HG03039 (cell line): Measurements from ENCODE around the gene FAM187B.
"Not testable (repeated sequence)": the region's sequence is repeated elsewhere in the genome, so short reads cannot be mapped to it uniquely, and the experiment has no call there.

Experiments
- ATAC-seq: cut with Tn5 transposase; IDR thresholded peaks from one replicate; pipeline ENCODE4 v1.9.1; 2021; ENCODE audit warnings: mild to moderate bottlenecking, moderate library complexity; ENCODE audit not compliant: unreplicated experiment

Gene FAM187B

GRCh38 chr19:35236638-35237400 is 8.3 kb upstream of the FAM187B start:
- no peak for ATAC-seq

- no peak for ATAC-seq
Observed at GRCh38 chr19:35232912-35233311, 4.4 kb upstream of the FAM187B start.

GRCh38 chr19:35231956-35232645 is 3.6 kb upstream of the FAM187B start:
- no peak for ATAC-seq

- no peak for ATAC-seq
Observed at GRCh38 chr19:35229601-35230000, 1.1 kb upstream of the FAM187B start.

GRCh38 chr19:35226748-35227147 is 1.8 kb downstream of the FAM187B start:
- ATAC-seq: no peak

- no peak for ATAC-seq
Observed at GRCh38 chr19:35225951-35226350, 2.6 kb downstream of the FAM187B start.

GRCh38 chr19:35224681-35225571 is 3.6 kb downstream of the FAM187B start:
- ATAC-seq: no peak

- no peak for ATAC-seq
Observed at GRCh38 chr19:35223862-35224505, 4.6 kb downstream of the FAM187B start.

GRCh38 chr19:35223084-35223790 is 5.3 kb downstream of the FAM187B start:
- no peak for ATAC-seq

GRCh38 chr19:35222373-35223015 is 6.0 kb downstream of the FAM187B start:
- ATAC-seq: no peak

- ATAC-seq: not testable (repeated sequence)
Observed at GRCh38 chr19:35220973-35221590, 7.5 kb downstream of the FAM187B start.

GRCh38 chr19:35220315-35220921 is 8.1 kb downstream of the FAM187B start:
- ATAC-seq: no peak

GRCh38 chr19:35219008-35219407 is 9.5 kb downstream of the FAM187B start:
- ATAC-seq: no peak

- ATAC-seq: no peak
Observed at GRCh38 chr19:35217649-35217990, 10.9 kb downstream of the FAM187B start.

- no peak for ATAC-seq
Observed at GRCh38 chr19:35216833-35217648, 11.5 kb downstream of the FAM187B start.

- ATAC-seq: no peak
Observed at GRCh38 chr19:35216016-35216832, 12.3 kb downstream of the FAM187B start.

GRCh38 chr19:35214766-35215422 is 13.6 kb downstream of the FAM187B start:
- no peak for ATAC-seq
